Ishikawa (cell line): ENCODE data around the gene UBAC2.

Source experiments
- CEBPB ChIP-seq: IDR thresholded peaks from 2 replicates; pipeline ENCODE4 v1.6.1; 2012
- CREB1 ChIP-seq: IDR thresholded peaks from 2 replicates; pipeline ENCODE4 v1.6.1; 2012; ENCODE audit warnings: low read depth
- EGR1 ChIP-seq: IDR thresholded peaks from 2 replicates; pipeline ENCODE4 v1.6.1; 2012
- EP300 ChIP-seq: IDR thresholded peaks from 2 replicates; pipeline ENCODE4 v1.6.1; 2012; ENCODE audit warnings: borderline replicate concordance
- FOXM1 ChIP-seq: IDR thresholded peaks from 2 replicates; pipeline ENCODE4 v1.6.1; 2012; ENCODE audit warnings: low read depth, borderline replicate concordance
- MAX ChIP-seq: IDR thresholded peaks from 2 replicates; pipeline ENCODE4 v1.6.1; 2012
- NFIC ChIP-seq: IDR thresholded peaks from 2 replicates; pipeline ENCODE4 v1.6.1; 2012
- RAD21 ChIP-seq: IDR thresholded peaks from 2 replicates; pipeline ENCODE4 v1.6.1; 2012; ENCODE audit warnings: low read depth
- REST ChIP-seq: IDR thresholded peaks from 2 replicates; pipeline ENCODE4 v1.6.1; 2012; ENCODE audit warnings: low read depth, mild to moderate bottlenecking
- TAF1 ChIP-seq: IDR thresholded peaks from 2 replicates; pipeline ENCODE4 v1.6.1; 2012; ENCODE audit warnings: low read depth, mild to moderate bottlenecking
- TCF12 ChIP-seq: IDR thresholded peaks from 2 replicates; pipeline ENCODE4 v1.6.1; 2012; ENCODE audit warnings: low read depth
- TEAD4 ChIP-seq: IDR thresholded peaks from 2 replicates; pipeline ENCODE4 v1.6.1; 2012
- USF1 ChIP-seq: IDR thresholded peaks from 2 replicates; pipeline ENCODE4 v1.6.1; 2012
- YY1 ChIP-seq: IDR thresholded peaks from 2 replicates; pipeline ENCODE4 v1.6.1; 2012; ENCODE audit warnings: low read depth
- ZBTB7A ChIP-seq: IDR thresholded peaks from 2 replicates; pipeline ENCODE4 v1.6.1; 2012; ENCODE audit warnings: low read depth

UBAC2 gene

GRCh38 chr13:99374169-99374991, 173.7 kb downstream of the UBAC2 start:
- TF ChIP-seq EP300 (no peak), RAD21 (no peak), TCF12 (no peak), REST (no peak), CEBPB (no peak), TEAD4 (no peak), USF1 (no peak), TAF1 (no peak), MAX (no peak), NFIC (no peak), ZBTB7A (no peak), FOXM1 (no peak), EGR1 (no peak), YY1 (no peak), CREB1 (no peak)

GRCh38 chr13:99374994-99375737, 174.5 kb downstream of the UBAC2 start:
- TF ChIP-seq YY1, result no peak
- no peak for TF ChIP-seq CREB1
- no peak for TF ChIP-seq ZBTB7A
- no peak for TF ChIP-seq EGR1
- TF ChIP-seq TCF12, result no peak
- TF ChIP-seq EP300, result no peak
- no peak for TF ChIP-seq CEBPB
- no peak for TF ChIP-seq TAF1
- no peak for TF ChIP-seq FOXM1
- no peak for TF ChIP-seq RAD21
- TF ChIP-seq USF1, result no peak
- TF ChIP-seq TEAD4, result no peak
- no peak for TF ChIP-seq NFIC
- no peak for TF ChIP-seq REST
- TF ChIP-seq MAX, result no peak

- TF ChIP-seq TEAD4 (no peak), YY1 (no peak), ZBTB7A (no peak), EP300 (no peak), NFIC (no peak), MAX (no peak), TAF1 (no peak), CEBPB (no peak), USF1 (no peak), REST (no peak), EGR1 (no peak)
These were observed 175.1 kb downstream of the UBAC2 start for GRCh38 chr13:99375738-99376080.
